Neural progenitor cell (in vitro differentiated cells): ENCODE measurements around the gene TAS2R60. TPM values are rescaled to one million over a fixed set of nuclear protein-coding genes. Genes with fewer than 3 reads are reported as not detected.

ENCODE experiments used
- DNase-seq: peaks from one replicate; pipeline ENCODE4 v3.0.0-alpha.2; 2016; ENCODE audit warnings: low spot score
- H2AFZ ChIP-seq: fragments of 200-600 bp; sonication (generic); replicated peaks from 2 replicates; pipeline ENCODE4 v1.6.1; 2016; ENCODE audit warnings: antibody characterized with exemption
- H3F3A ChIP-seq: fragments of 200-600 bp; sonication (generic); 2 replicates; pipeline ENCODE4 v1.6.1; 2016; ENCODE audit warnings: antibody characterized with exemption, low read depth
- H3K27ac ChIP-seq: fragments of 200-600 bp; sonication (generic); 2 replicates; pipeline ENCODE4 v1.5.1; 2016; ENCODE audit warnings: mild to moderate bottlenecking
- H3K27me3 ChIP-seq: fragments of 200-600 bp; sonication (generic); 2 replicates; pipeline ENCODE4 v1.6.1; 2016; ENCODE audit warnings: mild to moderate bottlenecking, moderate library complexity
- H3K36me3 ChIP-seq: fragments of 200-600 bp; sonication (generic); 2 replicates; pipeline ENCODE4 v1.5.1; 2016
- H3K4me1 ChIP-seq: fragments of 200-600 bp; sonication (generic); 2 replicates; pipeline ENCODE4 v1.6.1; 2016; ENCODE audit warnings: mixed run types
- H3K4me2 ChIP-seq: fragments of 200-600 bp; sonication (generic); 2 replicates; pipeline ENCODE4 v1.6.1; 2016
- H3K4me3 ChIP-seq: fragments of 200-600 bp; sonication (generic); 2 replicates; pipeline ENCODE4 v1.5.1; 2016
- H3K79me2 ChIP-seq: fragments of 200-600 bp; sonication (generic); 2 replicates; pipeline ENCODE4 v1.6.1; 2016; ENCODE audit warnings: low read depth
- H3K9ac ChIP-seq: fragments of 200-600 bp; sonication (generic); 2 replicates; pipeline ENCODE4 v1.6.1; 2016
- H3K9me3 ChIP-seq: fragments of 200-600 bp; sonication (generic); 2 replicates; pipeline ENCODE4 v1.5.1; 2016; ENCODE audit warnings: low read depth
- H4K20me1 ChIP-seq: fragments of 200-600 bp; sonication (generic); 2 replicates; pipeline ENCODE4 v1.6.1; 2016; ENCODE audit warnings: low read depth
- H3K27ac Mint-ChIP-seq: 3 replicates; pipeline ENCODE4 v1.8.0; 2021; ENCODE audit warnings: mixed read lengths
- H3K27me3 Mint-ChIP-seq: 2 replicates; pipeline ENCODE4 v1.8.0; 2022; ENCODE audit warnings: low read depth, mild to moderate bottlenecking, inconsistent platforms, moderate library complexity, mixed read lengths; ENCODE audit not compliant: insufficient read depth
- H3K36me3 Mint-ChIP-seq: 3 replicates; pipeline ENCODE4 v1.8.0; 2021; ENCODE audit warnings: mixed read lengths
- H3K4me1 Mint-ChIP-seq: 3 replicates; pipeline ENCODE4 v1.8.0; 2021; ENCODE audit warnings: mixed read lengths
- H3K4me3 Mint-ChIP-seq: 3 replicates; pipeline ENCODE4 v1.8.0; 2021; ENCODE audit warnings: mild to moderate bottlenecking, moderate library complexity, mixed read lengths
- H3K9me3 Mint-ChIP-seq: 3 replicates; pipeline ENCODE4 v1.8.0; 2020; ENCODE audit warnings: mixed read lengths
- EZH2 ChIP-seq: fragments of 200-600 bp; sonication (generic); IDR thresholded peaks from 2 replicates; pipeline ENCODE4 v1.6.1; 2017; ENCODE audit warnings: antibody characterized with exemption, mild to moderate bottlenecking, moderate library complexity
- EZH2phosphoT487 ChIP-seq: fragments of 200-600 bp; sonication (generic); IDR thresholded peaks from 2 replicates; pipeline ENCODE4 v1.6.1; 2017; ENCODE audit warnings: antibody characterized with exemption
- total RNA-seq: library from RNA; depleted of rRNA; stranded (reverse); fragments of >200 nt; gene quantifications from 2 replicates; pipeline ENCODE4 v1.2.3, GENCODE V29; 2015; ENCODE audit warnings: low replicate concordance
- TF ChIP-seq, protein P1 (sequence below): fragments of 200-600 bp; sonication (generic); IDR thresholded peaks from 2 replicates; pipeline ENCODE4 v1.5.1; 2017; ENCODE audit warnings: antibody characterized with exemption, mild to moderate bottlenecking

Gene TAS2R60
- total RNA-seq, 1 donor from 2014 or later: not detected

GRCh38 chr7:143435266-143435665 lies 8.0 kb upstream of the TAS2R60 start:
- Histone ChIP-seq H3K4me2 (no peak overlapping the region), H3K9ac (no peak overlapping the region), H3K4me3 (no peak overlapping the region), H2AFZ (no peak overlapping the region), H3K4me1 (no peaks in the 10 kb centered on the region), H3F3A (no peaks in the 10 kb centered on the region), H3K27me3 (no peaks in the 10 kb centered on the region), H3K36me3 (no peaks in the 10 kb centered on the region), H3K9me3 (no peaks in the 10 kb centered on the region), H3K79me2 (no peaks in the 10 kb centered on the region), H3K27ac (no peak overlapping the region), H4K20me1 (no peaks in the 10 kb centered on the region)
- TF ChIP-seq EZH2phosphoT487: no peak
- TF ChIP-seq, protein P1, sequence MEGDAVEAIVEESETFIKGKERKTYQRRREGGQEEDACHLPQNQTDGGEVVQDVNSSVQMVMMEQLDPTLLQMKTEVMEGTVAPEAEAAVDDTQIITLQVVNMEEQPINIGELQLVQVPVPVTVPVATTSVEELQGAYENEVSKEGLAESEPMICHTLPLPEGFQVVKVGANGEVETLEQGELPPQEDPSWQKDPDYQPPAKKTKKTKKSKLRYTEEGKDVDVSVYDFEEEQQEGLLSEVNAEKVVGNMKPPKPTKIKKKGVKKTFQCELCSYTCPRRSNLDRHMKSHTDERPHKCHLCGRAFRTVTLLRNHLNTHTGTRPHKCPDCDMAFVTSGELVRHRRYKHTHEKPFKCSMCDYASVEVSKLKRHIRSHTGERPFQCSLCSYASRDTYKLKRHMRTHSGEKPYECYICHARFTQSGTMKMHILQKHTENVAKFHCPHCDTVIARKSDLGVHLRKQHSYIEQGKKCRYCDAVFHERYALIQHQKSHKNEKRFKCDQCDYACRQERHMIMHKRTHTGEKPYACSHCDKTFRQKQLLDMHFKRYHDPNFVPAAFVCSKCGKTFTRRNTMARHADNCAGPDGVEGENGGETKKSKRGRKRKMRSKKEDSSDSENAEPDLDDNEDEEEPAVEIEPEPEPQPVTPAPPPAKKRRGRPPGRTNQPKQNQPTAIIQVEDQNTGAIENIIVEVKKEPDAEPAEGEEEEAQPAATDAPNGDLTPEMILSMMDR: no peak
- no peak for TF ChIP-seq EZH2
- Mint-ChIP-seq H3K36me3 (no peaks in the 10 kb centered on the region), H3K27ac (no peak overlapping the region), H3K9me3 (peaks cover 2% of the 10 kb centered on the region), H3K4me1 (no peaks in the 10 kb centered on the region), H3K27me3 (no peaks in the 10 kb centered on the region), H3K4me3 (no peak overlapping the region)
- DNase-seq: no peak

DNA sequence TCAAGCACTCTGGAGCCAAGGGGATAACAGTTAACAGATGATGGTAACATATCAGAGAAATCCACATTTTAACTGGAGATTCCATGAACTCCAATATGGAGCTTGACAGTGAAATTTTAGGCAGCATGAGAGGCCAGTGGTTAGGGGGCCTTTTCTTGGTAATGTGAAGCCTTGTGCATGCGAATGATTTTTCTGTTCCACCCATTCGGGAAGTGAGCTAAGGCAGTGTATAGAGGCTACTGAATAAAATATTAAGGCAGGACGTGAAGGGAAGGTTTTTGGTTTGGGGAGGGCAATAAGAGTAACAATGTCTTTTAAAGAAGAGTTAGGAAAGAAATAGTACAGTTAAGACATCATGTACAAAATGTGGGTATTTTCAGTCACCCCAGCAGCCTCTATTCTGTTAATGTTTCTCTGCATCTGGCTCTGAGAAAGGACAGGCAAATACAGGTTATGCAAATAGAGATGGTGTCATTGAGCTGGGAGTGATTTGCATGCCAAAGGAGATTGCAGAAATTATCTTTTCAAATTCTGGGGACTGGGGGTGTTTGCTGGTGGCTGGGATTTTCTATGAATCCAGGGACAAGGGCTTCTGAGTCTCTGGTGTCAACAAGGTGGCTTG lies 6.8 kb upstream of the TAS2R60 start:
- no peak overlapping the region for H3K4me3 Mint-ChIP-seq
- no peak overlapping the region for H3K4me2 ChIP-seq
- H3K9me3 Mint-ChIP-seq: peaks cover 2% of the 10 kb centered on the region
- H3K36me3 Mint-ChIP-seq: no peaks in the 10 kb centered on the region
- no peaks in the 10 kb centered on the region for H3K4me1 ChIP-seq
- H3K27ac Mint-ChIP-seq: peak overlapping the region; percentile 10
- TF ChIP-seq, protein P1: no peak
- no peak for TF ChIP-seq EZH2
- no peak for TF ChIP-seq EZH2phosphoT487
- H3K79me2 ChIP-seq: no peaks in the 10 kb centered on the region
- no peak for DNase-seq
- H3K4me3 ChIP-seq: no peak overlapping the region
- H2AFZ ChIP-seq: peak overlapping the region; percentile 37
- H4K20me1 ChIP-seq: no peaks in the 10 kb centered on the region
- no peaks in the 10 kb centered on the region for H3K36me3 ChIP-seq
- no peaks in the 10 kb centered on the region for H3F3A ChIP-seq
- no peaks in the 10 kb centered on the region for H3K27me3 Mint-ChIP-seq
- H3K9me3 ChIP-seq: no peaks in the 10 kb centered on the region
- H3K27ac ChIP-seq: no peak overlapping the region
- H3K4me1 Mint-ChIP-seq: no peaks in the 10 kb centered on the region
- no peaks in the 10 kb centered on the region for H3K27me3 ChIP-seq
- no peak overlapping the region for H3K9ac ChIP-seq

DNA sequence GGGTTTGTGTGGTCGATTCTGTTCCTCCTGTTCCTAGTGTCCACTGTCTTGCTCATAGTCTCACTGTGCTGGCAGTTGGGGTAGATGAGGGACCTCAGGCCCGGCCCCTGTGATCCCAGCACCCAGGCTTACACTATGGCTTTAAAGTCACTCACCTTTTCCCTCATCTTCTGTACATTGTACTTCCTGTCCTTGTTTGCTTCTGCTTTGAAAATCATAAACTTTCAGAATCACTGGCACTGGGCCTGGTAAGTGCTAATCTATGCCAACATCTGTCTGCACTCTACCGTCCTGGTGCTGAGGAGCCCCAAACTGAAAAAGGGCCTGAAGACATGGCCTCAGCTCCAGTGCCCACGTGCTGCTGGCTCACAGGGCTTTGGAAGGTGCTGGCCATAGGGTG lies 5.7 kb upstream of the TAS2R60 start:
- no peak overlapping the region for H2AFZ ChIP-seq
- no peaks in the 10 kb centered on the region for H3K4me1 ChIP-seq
- no peaks in the 10 kb centered on the region for H3K79me2 ChIP-seq
- H3K27ac Mint-ChIP-seq: no peak overlapping the region
- peaks cover 2% of the 10 kb centered on the region for H3K9me3 Mint-ChIP-seq
- TF ChIP-seq, protein P1: no peak
- TF ChIP-seq EZH2 (no peak), EZH2phosphoT487 (no peak)
- no peak for DNase-seq
- no peaks in the 10 kb centered on the region for H3K36me3 ChIP-seq
- no peak overlapping the region for H3K27ac ChIP-seq
- no peaks in the 10 kb centered on the region for H3K9me3 ChIP-seq
- no peak overlapping the region for H3K4me3 Mint-ChIP-seq
- H3K4me3 ChIP-seq: no peak overlapping the region
- no peak overlapping the region for H3K9ac ChIP-seq
- H3K4me1 Mint-ChIP-seq: no peaks in the 10 kb centered on the region
- no peaks in the 10 kb centered on the region for H3K36me3 Mint-ChIP-seq
- no peaks in the 10 kb centered on the region for H3K27me3 ChIP-seq
- H3K4me2 ChIP-seq: no peak overlapping the region
- no peaks in the 10 kb centered on the region for H4K20me1 ChIP-seq
- no peaks in the 10 kb centered on the region for H3F3A ChIP-seq
- H3K27me3 Mint-ChIP-seq: no peaks in the 10 kb centered on the region
